Fibroblast of lung (primary cell): ENCODE data around the gene GOLGA3. TPM values are rescaled to one million over a fixed set of nuclear protein-coding genes. Genes with fewer than 3 reads are reported as not detected.

Experiments
- DNase-seq, 2 donors: peaks; one replicate each; pipeline versions ENCODE4 v3.0.0 to v3.0.0-alpha.2; 2010; ENCODE audit warnings: low read depth in 2 of 2
- H2AFZ ChIP-seq: 2 replicates; pipeline ENCODE4 v1.5.1; 2012; ENCODE audit warnings: low read length, control low read depth, inconsistent platforms
- H3K27ac ChIP-seq: 2 replicates; pipeline ENCODE4 v1.5.1; 2011; ENCODE audit warnings: low read length, control low read depth; ENCODE audit not compliant: insufficient read depth
- H3K27me3 ChIP-seq: 2 replicates; pipeline ENCODE4 v1.5.1; 2011; ENCODE audit warnings: mild to moderate bottlenecking, low read length; ENCODE audit not compliant: control insufficient read depth, insufficient read depth
- H3K36me3 ChIP-seq: 2 replicates; pipeline ENCODE4 v1.5.1; 2011; ENCODE audit warnings: low read length; ENCODE audit not compliant: control insufficient read depth, insufficient read depth
- H3K4me1 ChIP-seq: 2 replicates; pipeline ENCODE4 v1.5.1; 2011; ENCODE audit warnings: low read length; ENCODE audit not compliant: control insufficient read depth, insufficient read depth; ENCODE audit errors: extremely low read depth
- H3K4me2 ChIP-seq: 2 replicates; pipeline ENCODE4 v1.5.1; 2011; ENCODE audit warnings: low read length, control low read depth; ENCODE audit not compliant: insufficient read depth; ENCODE audit errors: extremely low read depth
- H3K4me3 ChIP-seq, 4 experiments: fragments of 200-600 bp in 1 of 4; sonication (generic) in 1 of 4; replicated peaks in 1 of 4; 2 replicates each; pipeline ENCODE4 v1.5.1; 2011 to 2016; ENCODE audit warnings: low read length in 4 of 4, low read depth in 3 of 4, mild to moderate bottlenecking in 3 of 4, control low read depth in 2 of 4, inconsistent platforms in 1 of 4, mixed read lengths in 1 of 4; ENCODE audit not compliant: insufficient read depth in 1 of 4; ENCODE audit errors: control extremely low read depth in 1 of 4
- H3K79me2 ChIP-seq: 2 replicates; pipeline ENCODE4 v1.5.1; 2012; ENCODE audit warnings: mild to moderate bottlenecking, low read length, inconsistent platforms; ENCODE audit not compliant: control insufficient read depth, insufficient read depth
- H3K9ac ChIP-seq: 2 replicates; pipeline ENCODE4 v1.5.1; 2011; ENCODE audit warnings: mild to moderate bottlenecking, low read length, control low read depth; ENCODE audit not compliant: insufficient read depth
- H3K9me3 ChIP-seq: 2 replicates; pipeline ENCODE4 v1.5.1; 2012; ENCODE audit warnings: low read depth, low read length; ENCODE audit not compliant: control insufficient read depth, insufficient read depth
- H4K20me1 ChIP-seq: 2 replicates; pipeline ENCODE4 v1.5.1; 2011; ENCODE audit warnings: low read length; ENCODE audit not compliant: control insufficient read depth, insufficient read depth; ENCODE audit errors: extremely low read depth
- EZH2 ChIP-seq: IDR thresholded peaks from 2 replicates; pipeline ENCODE4 v1.5.1; 2012; ENCODE audit warnings: low read length, control low read depth, mild to moderate bottlenecking; ENCODE audit errors: missing control alignments
- polyA plus RNA-seq, 2 donors: library from polyadenylated mRNA; depleted of rRNA in 1 of 2; stranded (reverse) in 1 of 2; unstranded in 1 of 2; fragments of >200 nt; gene quantifications; 2 replicates each; pipeline ENCODE4 v1.2.1, GENCODE V29; 2011 to 2012; ENCODE audit warnings: missing spikeins in 1 of 2
- total RNA-seq: library from RNA; depleted of rRNA; stranded (reverse); fragments of >200 nt; gene quantifications from 2 replicates; pipeline ENCODE4 v1.2.1, GENCODE V29; 2014
- TF ChIP-seq, protein P1 (sequence below), 2 donors: IDR thresholded peaks in 1 of 2; conservative IDR thresholded peaks in 1 of 2; 1 replicate in 1 of 2; 2 replicates in 1 of 2; pipeline ENCODE4 v1.5.1; 2011 to 2012; ENCODE audit warnings: low read length in 2 of 2, control low read depth in 1 of 2, inconsistent platforms in 1 of 2, low read depth in 1 of 2, mild to moderate bottlenecking in 1 of 2

GOLGA3 gene
- total and polyA plus RNA-seq, 2 donors (not counting 1 experiment from before 2014, with no cell fraction given) = 28.3 to 133 TPM

DNA sequence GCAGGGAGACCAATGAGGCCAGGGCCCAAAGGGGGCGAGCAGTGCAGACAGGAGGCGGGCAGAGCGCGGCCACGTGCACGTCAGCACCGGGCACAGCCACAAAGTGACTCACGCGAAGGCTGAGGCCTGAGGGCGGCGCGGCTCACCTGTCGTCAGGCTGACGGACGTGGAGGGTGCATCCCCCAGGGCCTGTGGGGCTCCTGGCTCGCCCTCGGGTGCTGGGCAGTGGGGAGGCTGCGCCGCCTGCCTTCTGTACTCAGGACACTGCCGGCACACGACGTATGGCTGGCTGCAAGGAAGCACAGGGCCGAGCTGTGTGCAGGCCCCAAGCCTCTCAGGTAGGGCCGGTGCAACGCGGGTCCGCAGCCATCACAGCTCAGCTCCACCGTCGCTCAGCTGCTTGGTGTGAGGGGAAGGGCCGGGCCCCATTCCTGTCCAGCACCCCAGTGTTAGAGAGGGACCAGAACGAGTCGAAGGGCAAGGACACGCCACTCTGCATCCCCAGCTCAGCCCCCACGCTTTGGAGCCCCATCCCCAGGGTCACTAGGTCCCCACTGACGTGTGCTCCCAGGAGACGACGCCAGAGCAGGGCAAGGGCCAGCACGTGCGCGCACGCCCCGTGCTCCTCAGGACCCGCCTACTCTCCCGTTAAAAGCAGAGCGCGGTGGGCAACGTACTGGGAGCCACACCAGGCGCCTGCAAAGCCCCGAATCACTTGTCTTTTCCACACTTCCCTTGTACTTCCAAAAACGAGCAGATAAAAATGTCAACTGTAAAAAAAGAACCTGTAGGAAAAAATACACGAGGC, 24.8 kb upstream of the GOLGA3 start:
- no peak overlapping the region for H3K4me2 ChIP-seq
- H3K4me3 ChIP-seq = no peak overlapping the region
- no peaks in the 10 kb centered on the region for H3K79me2 ChIP-seq
- no peak overlapping the region for H3K9ac ChIP-seq
- no peak overlapping the region for H2AFZ ChIP-seq
- no peak overlapping the region for H3K27ac ChIP-seq
- no peaks in the 10 kb centered on the region for H3K9me3 ChIP-seq
- H3K36me3 ChIP-seq = peaks cover 44% of the 10 kb centered on the region
- DNase-seq = no peak
- no peaks in the 10 kb centered on the region for H3K4me1 ChIP-seq
- TF ChIP-seq, protein P1, sequence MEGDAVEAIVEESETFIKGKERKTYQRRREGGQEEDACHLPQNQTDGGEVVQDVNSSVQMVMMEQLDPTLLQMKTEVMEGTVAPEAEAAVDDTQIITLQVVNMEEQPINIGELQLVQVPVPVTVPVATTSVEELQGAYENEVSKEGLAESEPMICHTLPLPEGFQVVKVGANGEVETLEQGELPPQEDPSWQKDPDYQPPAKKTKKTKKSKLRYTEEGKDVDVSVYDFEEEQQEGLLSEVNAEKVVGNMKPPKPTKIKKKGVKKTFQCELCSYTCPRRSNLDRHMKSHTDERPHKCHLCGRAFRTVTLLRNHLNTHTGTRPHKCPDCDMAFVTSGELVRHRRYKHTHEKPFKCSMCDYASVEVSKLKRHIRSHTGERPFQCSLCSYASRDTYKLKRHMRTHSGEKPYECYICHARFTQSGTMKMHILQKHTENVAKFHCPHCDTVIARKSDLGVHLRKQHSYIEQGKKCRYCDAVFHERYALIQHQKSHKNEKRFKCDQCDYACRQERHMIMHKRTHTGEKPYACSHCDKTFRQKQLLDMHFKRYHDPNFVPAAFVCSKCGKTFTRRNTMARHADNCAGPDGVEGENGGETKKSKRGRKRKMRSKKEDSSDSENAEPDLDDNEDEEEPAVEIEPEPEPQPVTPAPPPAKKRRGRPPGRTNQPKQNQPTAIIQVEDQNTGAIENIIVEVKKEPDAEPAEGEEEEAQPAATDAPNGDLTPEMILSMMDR (conservative IDR thresholded peaks at IDR 0.05 in 1 of 2, IDR thresholded peaks at IDR 0.05 in 1 of 2; ENCODE audit: low read depth in 1 of 2, low read length in 2 of 2) = no peak
- no peak for TF ChIP-seq EZH2
- no peaks in the 10 kb centered on the region for H4K20me1 ChIP-seq
- H3K27me3 ChIP-seq = no peaks in the 10 kb centered on the region

DNA sequence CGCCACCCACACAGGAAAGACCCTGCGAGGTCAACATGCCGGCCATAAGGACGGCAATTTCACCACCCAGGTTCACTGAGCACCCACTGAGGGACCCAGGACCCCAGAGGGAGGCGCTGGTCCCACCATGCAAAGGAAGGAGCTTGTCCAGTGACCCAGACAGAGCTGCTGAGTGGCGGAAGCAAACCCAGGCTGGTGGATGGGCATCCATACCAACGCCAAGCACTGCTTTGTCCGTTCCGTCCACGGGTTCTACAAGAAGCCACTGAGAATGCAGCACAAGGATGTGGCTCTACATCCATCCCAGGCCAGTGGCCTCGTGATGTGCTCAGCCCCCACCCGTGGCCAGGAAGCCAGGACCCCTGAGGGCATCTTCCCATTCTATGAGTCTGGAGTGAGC, 23.8 kb upstream of the GOLGA3 start:
- H3K4me1 ChIP-seq = no peaks in the 10 kb centered on the region
- no peak for DNase-seq
- no peak overlapping the region for H3K27ac ChIP-seq
- H4K20me1 ChIP-seq = no peaks in the 10 kb centered on the region
- H3K9ac ChIP-seq = no peak overlapping the region
- peaks cover 46% of the 10 kb centered on the region for H3K36me3 ChIP-seq
- H3K27me3 ChIP-seq = no peaks in the 10 kb centered on the region
- no peaks in the 10 kb centered on the region for H3K79me2 ChIP-seq
- no peak for TF ChIP-seq EZH2
- TF ChIP-seq, protein P1 (conservative IDR thresholded peaks at IDR 0.05 in 1 of 2, IDR thresholded peaks at IDR 0.05 in 1 of 2; ENCODE audit: low read depth in 1 of 2, low read length in 2 of 2) = no peak
- H3K9me3 ChIP-seq = no peaks in the 10 kb centered on the region
- H3K4me2 ChIP-seq = no peak overlapping the region
- H3K4me3 ChIP-seq = no peak overlapping the region
- H2AFZ ChIP-seq = no peak overlapping the region

DNA sequence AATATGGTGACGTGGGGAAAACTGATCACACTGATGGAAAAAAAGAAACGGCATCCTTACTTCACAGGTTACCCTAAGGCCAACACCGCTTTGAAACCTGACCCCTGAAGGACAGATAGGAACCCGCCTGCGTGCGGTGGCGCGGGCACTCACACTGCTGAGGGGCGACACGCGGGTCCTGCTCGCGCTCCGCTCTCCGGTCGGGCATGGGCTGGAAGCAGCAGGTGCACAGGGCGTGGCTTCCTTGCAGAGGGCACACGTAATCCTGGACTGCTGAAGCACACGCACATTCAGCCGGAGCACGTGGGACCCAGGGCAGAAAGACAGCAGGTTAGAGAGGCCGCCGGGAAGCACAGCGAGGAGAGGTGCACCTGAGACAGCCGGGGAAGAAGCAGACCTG, 22.8 kb upstream of the GOLGA3 start:
- H3K27me3 ChIP-seq = no peaks in the 10 kb centered on the region
- H3K9ac ChIP-seq = no peak overlapping the region
- TF ChIP-seq, protein P1 (conservative IDR thresholded peaks at IDR 0.05 in 1 of 2, IDR thresholded peaks at IDR 0.05 in 1 of 2; ENCODE audit: low read depth in 1 of 2, low read length in 2 of 2) = no peak
- no peak for TF ChIP-seq EZH2
- H3K36me3 ChIP-seq = peaks cover 45% of the 10 kb centered on the region
- no peak overlapping the region for H3K27ac ChIP-seq
- H3K79me2 ChIP-seq = no peaks in the 10 kb centered on the region
- no peaks in the 10 kb centered on the region for H4K20me1 ChIP-seq
- no peaks in the 10 kb centered on the region for H3K4me1 ChIP-seq
- no peak overlapping the region for H2AFZ ChIP-seq
- H3K4me2 ChIP-seq = no peak overlapping the region
- H3K9me3 ChIP-seq = no peaks in the 10 kb centered on the region
- DNase-seq = no peak
- H3K4me3 ChIP-seq = no peak overlapping the region
